Heart left ventricle (tissue), 13 donors: ENCODE data around the gene C20orf204.

Experiments
- CTCF ChIP-seq, 12 donors: fragments of 200-600 bp; sonication (generic) in 4 of 12; IDR thresholded peaks; one replicate each; pipeline versions ENCODE4 v1.5.0 to v1.8.0; 2018 to 2022; ENCODE audit warnings: antibody characterized with exemption in 12 of 12, mild to moderate bottlenecking in 5 of 12
- POLR2A ChIP-seq, 2 donors: fragments of 450-650 bp; IDR thresholded peaks; one replicate each; pipeline ENCODE4 v1.6.1; 2017; ENCODE audit warnings: antibody characterized with exemption in 2 of 2, mild to moderate bottlenecking in 2 of 2, moderate library complexity in 2 of 2
- donor health status: ischemic (EF 13 %, LVEDD 7.1; RV severe dilation, severe dysfunction).
- donor health status: DM: no; HTN: yes; CAD: no.
- donor health status: DM: no; HTN: no; CAD: no.
- donor health status: ischemic (EF 25% LVEDD 6.9; RV normal size, moderate dysfunction).
- donor health status: ischemic (EF 25% LVEDD 5.7; RV mildly dilated, moderate dysfunction).
- donor health status: ischemic (EF 35%, LVEDD 5.7; RV mildly dilated, moderate dysfunction).
- donor health status: nonischemic (EF 11% LVEDD 7.7; RV severe dilation, severe dysfunction).
- donor health status: DM: yes; HTN: yes; CAD: no.
- donor health status: PGD.
- donor health status: ischemic (EF 29% LVEDD 5.4; RV normal size, mild dysfunction).
- donor health status: nonischemic (EF 23%, LVEDD 6.1; RV moderate dilation, normal function).

GRCh38 chr20:64075556-64075955 is 39.6 kb downstream of the C20orf204 start:
- no peak for TF ChIP-seq CTCF (IDR thresholded peaks at IDR 0.05)
- no peak for TF ChIP-seq POLR2A (IDR thresholded peaks at IDR 0.05)
